HepG2 (cell line): ENCODE measurements around the gene WDR45B. TPM values are rescaled to one million over a fixed set of nuclear protein-coding genes. Genes with fewer than 3 reads are reported as not detected.

Experiments used
- ATAC-seq: fragments of 200-7000 bp; cut with Tn5 transposase; 3 replicates; pipeline ENCODE4 v1.9.1; 2020; ENCODE audit warnings: mild to moderate bottlenecking, moderate library complexity
- BruUV-seq: library from RNA; stranded (reverse); fragments of 400-500 nt; replicated peaks from 2 replicates; lab custom pipeline; 2021; lab: Mats Ljungman, UMichigan
- CTCF ChIA-PET: fragments of 300-600 bp; formaldehyde crosslinking; extraction: SDS; loops from one replicate; lab custom pipeline; 2021; ENCODE audit warnings: low total read pairs, inconsistent platforms, low intra/inter-chr PET ratio; lab: Yijun Ruan, JAX
- POLR2A ChIA-PET: fragments of 350-600 bp; sonication (Branson Sonifier 250); formaldehyde crosslinking; loops from one replicate; lab custom pipeline; 2020; ENCODE audit warnings: antibody characterized with exemption, inconsistent platforms; lab: Yijun Ruan, JAX
- DNase-seq: peaks from one replicate; pipeline ENCODE4 v3.0.0-alpha.2; 2015; ENCODE audit warnings: low spot score
- FAIRE-seq: peaks from 3 replicates; lab custom pipeline; 2011; peaks lifted over from hg19 to GRCh38; lab: Jason Lieb, UNC
- H2AFZ ChIP-seq: one replicate; pipeline ENCODE4 v1.6.1; 2011; ENCODE audit warnings: low read length, inconsistent platforms
- H3K27ac ChIP-seq: fragments of 300-600 bp; 3 replicates; pipeline ENCODE4 v1.8.0; 2011; ENCODE audit warnings: mixed run types, mild to moderate bottlenecking, mixed read lengths, low read length, inconsistent platforms; ENCODE audit not compliant: insufficient read depth; ENCODE audit errors: extremely low read length
- H3K27me3 ChIP-seq, 2 experiments: fragments of 200-600 bp in 1 of 2; 2 replicates in 1 of 2; 3 replicates in 1 of 2; pipeline versions ENCODE4 v1.6.0 to v1.8.0; 2011; ENCODE audit warnings: low read length in 2 of 2, mild to moderate bottlenecking in 2 of 2, moderate library complexity in 2 of 2, inconsistent platforms in 1 of 2; ENCODE audit not compliant: insufficient read depth in 2 of 2, control insufficient read depth in 1 of 2
- H3K36me3 ChIP-seq, 2 experiments: fragments of 200-600 bp in 1 of 2; replicated peaks in 1 of 2; 2 replicates in 1 of 2; 3 replicates in 1 of 2; pipeline versions ENCODE4 v1.5.1 to v1.8.0; 2011; ENCODE audit warnings: low read length in 2 of 2, inconsistent platforms in 1 of 2; ENCODE audit not compliant: insufficient read depth in 2 of 2, control insufficient read depth in 1 of 2
- H3K4me1 ChIP-seq: 2 replicates; pipeline ENCODE4 v1.5.1; 2012; ENCODE audit warnings: low read length, inconsistent platforms; ENCODE audit not compliant: insufficient read depth
- H3K4me2 ChIP-seq: 2 replicates; pipeline ENCODE4 v1.6.0; 2011; ENCODE audit warnings: low read depth, low read length, inconsistent platforms
- H3K4me3 ChIP-seq, 3 experiments: fragments of 200-600 bp in 1 of 3; sonication (generic), shearing (Covaris generic) in 1 of 3; replicated peaks in 1 of 3; 2 replicates each; pipeline ENCODE4 v1.5.1; 2011 to 2016; ENCODE audit warnings: low read length in 3 of 3, inconsistent platforms in 2 of 3, low read depth in 2 of 3, mild to moderate bottlenecking in 2 of 3, control low read depth in 1 of 3, mixed read lengths in 1 of 3; ENCODE audit not compliant: insufficient read depth in 1 of 3
- H3K79me2 ChIP-seq: one replicate; pipeline ENCODE4 v1.6.1; 2011; ENCODE audit warnings: low read length, inconsistent platforms; ENCODE audit not compliant: insufficient read depth
- H3K9ac ChIP-seq: 2 replicates; pipeline ENCODE4 v1.6.0; 2011; ENCODE audit warnings: mild to moderate bottlenecking, low read depth, low read length, inconsistent platforms; ENCODE audit not compliant: insufficient read depth
- H3K9me3 ChIP-seq: 2 replicates; pipeline ENCODE4 v1.5.1; 2012; ENCODE audit warnings: mild to moderate bottlenecking, low read length
- H4K20me1 ChIP-seq: 2 replicates; pipeline ENCODE4 v1.6.0; 2011; ENCODE audit warnings: inconsistent platforms, mild to moderate bottlenecking, low read length, moderate library complexity; ENCODE audit not compliant: insufficient read depth
- HES4 ChIP-seq: sonication (generic); formaldehyde crosslinking; IDR thresholded peaks from 2 replicates; pipeline ENCODE4 v1.9.0; 2021; ENCODE audit warnings: mild to moderate bottlenecking, missing genetic modification reagents, borderline replicate concordance
- KLF12 ChIP-seq: sonication (generic); formaldehyde crosslinking; IDR thresholded peaks from 2 replicates; pipeline ENCODE4 v1.4.0; 2020; ENCODE audit warnings: missing genetic modification reagents, borderline replicate concordance
- MEIS2 ChIP-seq: sonication (generic); formaldehyde crosslinking; IDR thresholded peaks from 2 replicates; pipeline ENCODE4 v1.9.0; 2021; ENCODE audit warnings: mild to moderate bottlenecking, missing genetic modification reagents
- MTA3 ChIP-seq: sonication (generic); formaldehyde crosslinking; IDR thresholded peaks from 2 replicates; pipeline ENCODE4 v1.4.0; 2020; ENCODE audit warnings: missing genetic modification reagents
- PCBP1 ChIP-seq: fragments of 200-400 bp; formaldehyde crosslinking; IDR thresholded peaks from 2 replicates; pipeline ENCODE4 v1.6.1; 2017; ENCODE audit warnings: mild to moderate bottlenecking, low read depth, low read length, borderline replicate concordance
- POLR2AphosphoS5 ChIP-seq: IDR thresholded peaks from 2 replicates; pipeline ENCODE4 v1.6.1; 2012; ENCODE audit warnings: low read depth, low read length
- RFX1 ChIP-seq: fragments of 450-650 bp; IDR thresholded peaks from 2 replicates; pipeline ENCODE4 v1.6.1; 2017
- U2AF2 ChIP-seq: fragments of 200-400 bp; formaldehyde crosslinking; IDR thresholded peaks from 2 replicates; pipeline ENCODE4 v1.6.1; 2017; ENCODE audit warnings: low read depth, mild to moderate bottlenecking, low read length
- ZNF225 ChIP-seq: sonication (generic); formaldehyde crosslinking; IDR thresholded peaks from 2 replicates; pipeline ENCODE4 v1.4.0; 2020; ENCODE audit warnings: mild to moderate bottlenecking, missing genetic modification reagents
- WGBS: methylation state at CpG from one replicate; pipeline ENCODE4 v1.1.6; 2017; ENCODE audit warnings: low lambda C conversion rate; 5-methylcytosine and 5-hydroxymethylcytosine counted together
- in situ Hi-C: cut with HindIII; loops from 2 replicates; pipeline ENCODE4 v1.10.0; 2017; ENCODE audit warnings: low pct_unique_long_range_greater_than_20kb; ENCODE audit not compliant: extremely low pct_ligation_motif_present
- intact Hi-C: fragments of 100-400 bp; cut with micrococcal nuclease; formaldehyde crosslinking; loops from one replicate; pipeline ENCODE4 v1.10.0; 2022; ENCODE audit not compliant: unreplicated experiment
- polyA plus RNA-seq, 8 experiments: library from polyadenylated mRNA; depleted of rRNA in 3 of 8; stranded (reverse) in 7 of 8; unstranded in 1 of 8; fragments of >200 nt; fragmentation: Illumina TruSeq in 4 of 8; extraction: Trizol in 4 of 8; gene quantifications; 2 replicates each; pipeline versions ENCODE4 v1.2.1 to v1.2.3, GENCODE V29; 2011 to 2016; ENCODE audit warnings: low read depth in 4 of 8, missing spikeins in 1 of 8, mixed read lengths in 1 of 8; ENCODE audit not compliant: insufficient read depth in 1 of 8
- total RNA-seq, 5 experiments: library from RNA; depleted of rRNA; stranded (reverse); fragments of >200 nt; fragmentation: Illumina TruSeq; extraction: Trizol; gene quantifications; 2 replicates each; pipeline ENCODE4 v1.2.3, GENCODE V29; 2016; ENCODE audit warnings: low read depth in 1 of 5
- TF ChIP-seq, protein P1 (sequence below): sonication (generic); formaldehyde crosslinking; IDR thresholded peaks from 2 replicates; pipeline ENCODE4 v1.4.0; 2020; ENCODE audit warnings: missing genetic modification reagents, low read depth, mild to moderate bottlenecking, borderline replicate concordance
- TF ChIP-seq, protein P2 (sequence below): sonication (generic); formaldehyde crosslinking; IDR thresholded peaks from 2 replicates; pipeline ENCODE4 v1.5.0; 2020; ENCODE audit warnings: mild to moderate bottlenecking, missing genetic modification reagents

The WDR45B gene
- total and polyA plus RNA-seq, 2 of the 13 experiments (the other 11 are each of a cell fraction or from before 2014, with no cell fraction given): 86.2 to 155 TPM

DNA sequence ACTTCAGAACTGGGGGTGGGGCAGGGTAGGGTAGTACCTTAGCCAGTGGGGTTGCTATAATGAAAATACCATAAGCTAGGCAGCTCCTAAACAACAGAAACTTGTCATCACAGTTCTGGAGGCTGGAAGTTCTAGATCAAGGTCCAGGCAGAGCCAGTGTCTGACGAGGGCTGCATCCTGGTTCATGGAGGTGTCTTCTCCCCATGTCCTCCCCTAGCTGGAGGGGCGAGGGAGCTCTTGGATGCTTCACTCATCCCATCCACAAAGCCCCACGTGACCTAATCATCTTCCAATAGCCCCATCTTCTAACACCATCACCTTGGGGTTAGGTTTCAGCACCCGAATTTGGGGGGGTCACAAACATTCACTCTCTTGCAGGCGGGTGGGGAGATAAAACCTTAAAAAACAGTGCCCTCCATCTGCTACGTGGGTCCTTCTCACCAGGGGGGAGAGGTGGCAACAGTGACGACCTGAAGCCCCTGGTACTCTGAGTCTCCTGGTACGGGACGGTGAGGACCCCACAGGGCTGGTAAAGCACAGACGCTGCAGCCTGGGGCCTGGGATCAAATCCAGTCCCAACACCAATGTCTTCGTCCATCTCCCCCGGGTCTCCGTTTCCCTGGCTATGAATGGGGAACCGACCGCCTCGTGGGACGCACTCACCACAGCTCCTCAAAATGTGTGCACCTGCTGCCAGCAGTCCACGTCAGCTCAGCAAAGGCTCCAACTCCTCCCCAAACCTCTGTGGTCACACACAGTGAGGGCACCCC, 27.4 kb upstream of the WDR45B start:
- 76% methylated on average over 18 of the region's 18 CpGs for whole genome bisulfite sequencing
- POLR2A ChIA-PET: interaction anchor here (1.5 kb wide), 1 partner anchor 41 kb away, joined by 4 read pairs; the partner anchor contains the start of gene FN3KRP

DNA sequence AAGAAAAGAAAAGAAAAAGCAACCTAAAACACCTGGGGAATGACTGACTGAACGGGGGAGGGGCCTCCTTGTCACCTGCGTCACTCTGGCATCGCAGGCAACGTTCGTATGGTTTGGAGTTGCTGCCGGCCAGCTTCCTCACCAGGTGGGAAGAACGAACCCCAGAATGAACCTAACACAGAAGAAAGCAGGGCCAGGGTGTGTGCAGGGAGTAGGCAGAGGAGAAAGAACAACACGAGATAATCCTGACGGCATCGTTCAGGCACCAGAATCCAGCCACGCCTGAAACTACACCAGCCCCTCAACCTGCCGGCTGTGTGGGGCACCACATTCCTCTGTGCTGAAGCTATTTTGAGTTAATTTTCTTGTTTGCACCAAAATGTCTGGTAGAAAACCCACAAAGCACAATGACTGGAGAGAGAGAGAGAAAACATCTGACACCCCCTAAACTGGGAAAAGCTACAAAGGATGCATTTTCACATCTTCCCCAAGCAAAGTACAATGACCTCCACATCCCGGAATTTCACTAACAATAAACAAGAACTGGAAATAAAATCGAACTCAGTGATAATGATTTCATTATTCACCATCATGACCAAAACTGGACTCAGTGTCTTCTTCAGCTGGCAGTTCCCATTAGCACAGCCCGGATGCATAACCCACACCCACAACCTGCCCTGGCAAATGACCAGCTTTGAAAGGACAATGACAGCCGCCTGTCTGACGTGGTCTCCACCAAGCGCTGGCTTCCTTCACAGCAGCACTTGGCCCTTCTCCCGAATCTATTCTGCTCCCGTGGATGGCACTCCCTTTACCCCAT, 26.6 kb upstream of the WDR45B start:
- POLR2A ChIA-PET: interaction anchor here (1.5 kb wide), 1 partner anchor 41 kb away, joined by 4 read pairs; the partner anchor contains the start of gene FN3KRP

More for the DNA sequence above, 27.4 kb upstream of the WDR45B start:
- Histone ChIP-seq H3K4me2 (no peak overlapping the region), H2AFZ (no peak overlapping the region), H3K27me3 (no peaks in the 10 kb centered on the region), H3K9me3 (no peaks in the 10 kb centered on the region), H3K36me3 (no peaks in the 10 kb centered on the region), H3K79me2 (no peaks in the 10 kb centered on the region), H3K4me1 (peaks cover 21% of the 10 kb centered on the region), H4K20me1 (no peaks in the 10 kb centered on the region), H3K9ac (no peak overlapping the region), H3K27ac (no peak overlapping the region), H3K4me3 (no peak overlapping the region)
- BruUV-seq: no TSS peak
- intact Hi-C loops (no loop called here), in situ Hi-C loops (no loop called here)
- CTCF ChIA-PET: no interaction called here
- ATAC-seq: no peak
- FAIRE-seq: no peak
- TF ChIP-seq U2AF2 (no peak), ZNF225 (no peak), RFX1 (no peak), HES4 (CRISPR knock-in tag) (no peak), MEIS2 (CRISPR knock-in tag) (no peak)
- TF ChIP-seq, protein P1, sequence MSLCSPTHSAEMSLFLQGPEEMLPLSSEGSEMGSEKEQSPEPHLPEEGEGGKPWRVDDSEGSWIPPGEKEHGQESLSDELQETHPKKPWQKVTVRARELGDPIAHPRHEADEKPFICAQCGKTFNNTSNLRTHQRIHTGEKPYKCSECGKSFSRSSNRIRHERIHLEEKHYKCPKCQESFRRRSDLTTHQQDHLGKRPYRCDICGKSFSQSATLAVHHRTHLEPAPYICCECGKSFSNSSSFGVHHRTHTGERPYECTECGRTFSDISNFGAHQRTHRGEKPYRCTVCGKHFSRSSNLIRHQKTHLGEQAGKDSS: no peak
- DNase-seq: no peak

More for the DNA sequence above, 26.6 kb upstream of the WDR45B start:
- no peak overlapping the region for H3K4me2 ChIP-seq
- CTCF ChIA-PET: no interaction called here
- no TSS peak for BruUV-seq
- ATAC-seq (no peak), DNase-seq (no peak), FAIRE-seq (no peak)
- no peaks in the 10 kb centered on the region for H3K36me3 ChIP-seq
- intact Hi-C loops: no loop called here
- peaks cover 18% of the 10 kb centered on the region for H3K4me1 ChIP-seq
- no peak overlapping the region for H2AFZ ChIP-seq
- H3K9ac ChIP-seq: no peak overlapping the region
- H3K27me3 ChIP-seq: no peaks in the 10 kb centered on the region
- in situ Hi-C loops: no loop called here
- WGBS: 57% methylated on average over 20 of the region's 20 CpGs
- no peaks in the 10 kb centered on the region for H4K20me1 ChIP-seq
- no peak overlapping the region for H3K27ac ChIP-seq
- no peak overlapping the region for H3K4me3 ChIP-seq
- no peaks in the 10 kb centered on the region for H3K9me3 ChIP-seq
- H3K79me2 ChIP-seq: no peaks in the 10 kb centered on the region
- no peak for TF ChIP-seq PCBP1
- no peak for TF ChIP-seq MTA3 (CRISPR knock-in tag)
- TF ChIP-seq KLF12: no peak
- TF ChIP-seq, protein P2, sequence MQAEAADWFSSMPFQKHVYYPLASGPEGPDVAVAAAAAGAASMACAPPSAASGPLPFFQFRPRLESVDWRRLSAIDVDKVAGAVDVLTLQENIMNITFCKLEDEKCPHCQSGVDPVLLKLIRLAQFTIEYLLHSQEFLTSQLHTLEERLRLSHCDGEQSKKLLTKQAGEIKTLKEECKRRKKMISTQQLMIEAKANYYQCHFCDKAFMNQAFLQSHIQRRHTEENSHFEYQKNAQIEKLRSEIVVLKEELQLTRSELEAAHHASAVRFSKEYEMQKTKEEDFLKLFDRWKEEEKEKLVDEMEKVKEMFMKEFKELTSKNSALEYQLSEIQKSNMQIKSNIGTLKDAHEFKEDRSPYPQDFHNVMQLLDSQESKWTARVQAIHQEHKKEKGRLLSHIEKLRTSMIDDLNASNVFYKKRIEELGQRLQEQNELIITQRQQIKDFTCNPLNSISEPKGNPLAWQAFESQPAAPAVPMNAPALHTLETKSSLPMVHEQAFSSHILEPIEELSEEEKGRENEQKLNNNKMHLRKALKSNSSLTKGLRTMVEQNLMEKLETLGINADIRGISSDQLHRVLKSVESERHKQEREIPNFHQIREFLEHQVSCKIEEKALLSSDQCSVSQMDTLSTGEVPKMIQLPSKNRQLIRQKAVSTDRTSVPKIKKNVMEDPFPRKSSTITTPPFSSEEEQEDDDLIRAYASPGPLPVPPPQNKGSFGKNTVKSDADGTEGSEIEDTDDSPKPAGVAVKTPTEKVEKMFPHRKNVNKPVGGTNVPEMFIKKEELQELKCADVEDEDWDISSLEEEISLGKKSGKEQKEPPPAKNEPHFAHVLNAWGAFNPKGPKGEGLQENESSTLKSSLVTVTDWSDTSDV (CRISPR knock-in tag): no peak
- no peak for TF ChIP-seq POLR2AphosphoS5
